ENCODE data around the gene ELOVL6.
"Not testable (repeated sequence)": the region's sequence is repeated elsewhere in the genome, so short reads cannot be mapped to it uniquely, and the experiment has no call there.

Gene ELOVL6

GRCh38 chr4:110157580-110157979, 40.8 kb downstream of the ELOVL6 start:
- DNase-seq: no peak

- not testable (repeated sequence) for DNase-seq
Observed at GRCh38 chr4:110157166-110157565, 41.2 kb downstream of the ELOVL6 start.

- no peak for DNase-seq
Observed at GRCh38 chr4:110156442-110156841, 42.0 kb downstream of the ELOVL6 start.

- no peak for DNase-seq
Observed at GRCh38 chr4:110155654-110156053, 42.8 kb downstream of the ELOVL6 start.

GRCh38 chr4:110154582-110154981, 43.8 kb downstream of the ELOVL6 start:
- no peak for DNase-seq

- DNase-seq: no peak
Observed at GRCh38 chr4:110152386-110152785, 46.0 kb downstream of the ELOVL6 start.

GRCh38 chr4:110149089-110149488, 49.3 kb downstream of the ELOVL6 start:
- DNase-seq: no peak

- DNase-seq: no peak
Observed at GRCh38 chr4:110142461-110142860, 56.0 kb downstream of the ELOVL6 start.

GRCh38 chr4:110139815-110140214, 58.6 kb downstream of the ELOVL6 start:
- DNase-seq: no peak

GRCh38 chr4:110139111-110139510, 59.3 kb downstream of the ELOVL6 start:
- DNase-seq: no peak

GRCh38 chr4:110138551-110138950, 59.9 kb downstream of the ELOVL6 start:
- DNase-seq: no peak

- DNase-seq: no peak
Observed at GRCh38 chr4:110137829-110138228, 60.6 kb downstream of the ELOVL6 start.

- no peak for DNase-seq
Observed at GRCh38 chr4:110135523-110135922, 62.9 kb downstream of the ELOVL6 start.

- DNase-seq: no peak
Observed at GRCh38 chr4:110135076-110135475, 63.3 kb downstream of the ELOVL6 start.

GRCh38 chr4:110134269-110134869, 64.0 kb downstream of the ELOVL6 start:
- no peak for DNase-seq

- no peak for DNase-seq
Observed at GRCh38 chr4:110132816-110133719, 65.3 kb downstream of the ELOVL6 start.

GRCh38 chr4:110131916-110132315, 66.5 kb downstream of the ELOVL6 start:
- DNase-seq: no peak

- no peak for DNase-seq
Observed at GRCh38 chr4:110130576-110131358, 67.6 kb downstream of the ELOVL6 start.

- no peak for DNase-seq
Observed at GRCh38 chr4:110129544-110129943, 68.9 kb downstream of the ELOVL6 start.

- no peak for DNase-seq
Observed at GRCh38 chr4:110128472-110128919, 69.9 kb downstream of the ELOVL6 start.

GRCh38 chr4:110128029-110128428, 70.4 kb downstream of the ELOVL6 start:
- DNase-seq: no peak

GRCh38 chr4:110124711-110125110, 73.7 kb downstream of the ELOVL6 start:
- DNase-seq: no peak

GRCh38 chr4:110122201-110122600, 76.2 kb downstream of the ELOVL6 start:
- no peak for DNase-seq
